ENCODE data around the gene IKZF4. TPM values are rescaled to one million over a fixed set of nuclear protein-coding genes. Genes with fewer than 3 reads are reported as not detected.

IKZF4 gene
- total RNA-seq, 4 donors from 2014 or later: 1.9 to 6.2 (median 3.9) TPM

DNA sequence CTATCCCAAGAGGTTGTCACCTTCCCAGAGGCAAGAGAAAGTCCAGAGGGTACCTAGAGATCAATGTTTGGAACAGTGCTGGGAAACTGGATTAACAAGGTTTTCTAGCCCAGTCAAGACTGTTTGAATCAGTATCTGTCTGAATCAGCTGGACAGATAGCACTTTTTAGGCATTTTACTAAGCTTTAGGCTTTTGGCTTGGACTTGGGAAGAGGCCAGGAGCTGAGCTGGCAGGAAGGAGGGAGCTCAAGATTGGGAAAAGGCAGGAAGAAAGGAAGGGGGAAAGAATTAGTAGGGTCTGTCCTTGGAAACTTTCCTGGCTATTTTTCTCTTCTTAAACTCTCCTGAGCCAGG, 8.3 kb downstream of the IKZF4 start:
- H3K9me3 ChIP-seq: no peaks in the 10 kb centered on the region
- no peak overlapping the region for H3K27ac ChIP-seq
- peaks cover 0 to 5% (median 0%) of the 10 kb centered on the region in 4 donors for H3K4me1 ChIP-seq
- intact Hi-C loops (cut with DNase I; ENCODE audit: low total_unique reads) (no loop called here), in situ Hi-C loops (cut with MboI; ENCODE audit: low pct_ligation_motif_present in 1 of 4, low pct_unique_long_range_greater_than_20kb in 1 of 4, low sequenced_read_pairs in 3 of 4) (no loop called here)
- no peak overlapping the region for H3K4me3 ChIP-seq
- H3K27me3 ChIP-seq: no peaks in the 10 kb centered on the region
- no peak for DNase-seq
- no peak for TF ChIP-seq POLR2A (IDR thresholded peaks at IDR 0.05)
- no peak for TF ChIP-seq POLR2AphosphoS5 (IDR thresholded peaks at IDR 0.05)
- TF ChIP-seq EP300 (IDR thresholded peaks at IDR 0.05; ENCODE audit: low read depth): no peak
- no peak for TF ChIP-seq CTCF (IDR thresholded peaks at IDR 0.05)
- H3K36me3 ChIP-seq: no peaks in the 10 kb centered on the region

DNA sequence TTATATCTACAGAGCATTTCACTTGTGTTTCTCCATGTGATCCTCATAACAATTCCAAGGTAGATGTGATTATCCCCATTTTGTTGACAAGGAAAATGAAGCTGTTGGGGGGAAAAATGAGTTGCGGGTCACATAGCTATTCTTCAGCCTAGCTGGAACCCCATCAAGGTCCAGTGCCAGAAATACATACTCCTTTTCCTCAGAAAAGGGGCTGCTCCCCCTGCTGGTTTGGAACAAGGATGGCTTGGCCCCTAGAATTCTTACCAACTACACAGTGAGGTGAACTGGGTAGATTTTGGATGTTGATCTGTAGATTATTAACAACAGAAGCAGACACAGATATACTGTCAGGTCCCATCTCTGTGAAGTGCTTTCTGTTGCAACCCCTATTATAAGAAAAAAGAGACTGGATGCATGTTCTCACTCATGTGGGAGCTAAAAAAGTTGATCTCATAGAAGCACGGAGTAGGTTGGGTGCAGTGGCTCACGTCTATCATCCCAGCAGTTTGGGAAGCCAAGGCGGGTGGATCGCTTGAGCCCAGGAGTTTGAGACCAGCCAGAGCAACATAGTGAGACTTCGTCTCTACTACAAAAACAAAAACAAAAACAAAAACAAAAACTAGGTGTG, 8.9 kb downstream of the IKZF4 start:
- Histone ChIP-seq H3K4me1 (peaks cover 0 to 5% (median 0%) of the 10 kb centered on the region in 4 donors), H3K9me3 (no peaks in the 10 kb centered on the region), H3K27me3 (no peaks in the 10 kb centered on the region), H3K36me3 (no peaks in the 10 kb centered on the region), H3K27ac (no peak overlapping the region), H3K4me3 (no peak overlapping the region)
- TF ChIP-seq CTCF (IDR thresholded peaks at IDR 0.05): peak; percentile 59 to 70 (median 63)
- no peak for TF ChIP-seq POLR2A (IDR thresholded peaks at IDR 0.05)
- in situ Hi-C loops (cut with MboI; ENCODE audit: low pct_ligation_motif_present in 1 of 4, low pct_unique_long_range_greater_than_20kb in 1 of 4, low sequenced_read_pairs in 3 of 4) (no loop called here), intact Hi-C loops (cut with DNase I; ENCODE audit: low total_unique reads) (no loop called here)
- WGBS, 2 donors (ENCODE audit: low coverage in 1 of 2): 60 to 81% methylated on average over 2 to 6 of the region's 6 CpGs
- DNase-seq: peak; percentile 47

DNA sequence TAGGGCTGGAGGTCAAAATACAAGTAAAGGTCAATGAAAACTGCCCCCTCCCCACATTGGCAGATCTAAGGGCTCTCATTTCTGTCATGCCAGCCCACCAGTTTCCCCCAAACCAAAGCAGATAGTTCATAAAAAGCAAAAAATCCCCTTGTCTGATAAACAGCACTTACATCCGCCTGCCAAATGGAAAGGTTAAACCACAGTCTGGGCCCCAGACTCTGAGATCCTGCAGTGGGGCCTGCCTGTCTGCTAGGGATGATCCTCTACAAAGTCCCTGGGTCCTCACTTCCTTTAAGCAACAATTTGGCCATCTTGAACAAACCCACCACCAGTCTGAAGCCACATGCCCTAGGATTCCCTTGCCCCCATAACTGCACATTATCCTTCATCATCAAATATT, 11.1 kb downstream of the IKZF4 start:
- in situ Hi-C loops (cut with MboI; ENCODE audit: low pct_ligation_motif_present in 1 of 4, low pct_unique_long_range_greater_than_20kb in 1 of 4, low sequenced_read_pairs in 3 of 4) (no loop called here), intact Hi-C loops (cut with DNase I; ENCODE audit: low total_unique reads) (no loop called here)
- no peak overlapping the region for H3K27ac ChIP-seq
- H3K4me1 ChIP-seq: peaks cover 0 to 5% (median 0%) of the 10 kb centered on the region in 4 donors
- 81 to 100% methylated on average over 1 of the region's 1 CpG for WGBS, 2 donors (ENCODE audit: low coverage in 1 of 2)
- TF ChIP-seq POLR2A (IDR thresholded peaks at IDR 0.05) (no peak), EP300 (IDR thresholded peaks at IDR 0.05; ENCODE audit: low read depth) (no peak), CTCF (IDR thresholded peaks at IDR 0.05) (no peak), POLR2AphosphoS5 (IDR thresholded peaks at IDR 0.05) (no peak)
- H3K9me3 ChIP-seq: no peaks in the 10 kb centered on the region
- no peak for DNase-seq
- H3K36me3 ChIP-seq: no peaks in the 10 kb centered on the region
- no peak overlapping the region for H3K4me3 ChIP-seq
- H3K27me3 ChIP-seq: no peaks in the 10 kb centered on the region

DNA sequence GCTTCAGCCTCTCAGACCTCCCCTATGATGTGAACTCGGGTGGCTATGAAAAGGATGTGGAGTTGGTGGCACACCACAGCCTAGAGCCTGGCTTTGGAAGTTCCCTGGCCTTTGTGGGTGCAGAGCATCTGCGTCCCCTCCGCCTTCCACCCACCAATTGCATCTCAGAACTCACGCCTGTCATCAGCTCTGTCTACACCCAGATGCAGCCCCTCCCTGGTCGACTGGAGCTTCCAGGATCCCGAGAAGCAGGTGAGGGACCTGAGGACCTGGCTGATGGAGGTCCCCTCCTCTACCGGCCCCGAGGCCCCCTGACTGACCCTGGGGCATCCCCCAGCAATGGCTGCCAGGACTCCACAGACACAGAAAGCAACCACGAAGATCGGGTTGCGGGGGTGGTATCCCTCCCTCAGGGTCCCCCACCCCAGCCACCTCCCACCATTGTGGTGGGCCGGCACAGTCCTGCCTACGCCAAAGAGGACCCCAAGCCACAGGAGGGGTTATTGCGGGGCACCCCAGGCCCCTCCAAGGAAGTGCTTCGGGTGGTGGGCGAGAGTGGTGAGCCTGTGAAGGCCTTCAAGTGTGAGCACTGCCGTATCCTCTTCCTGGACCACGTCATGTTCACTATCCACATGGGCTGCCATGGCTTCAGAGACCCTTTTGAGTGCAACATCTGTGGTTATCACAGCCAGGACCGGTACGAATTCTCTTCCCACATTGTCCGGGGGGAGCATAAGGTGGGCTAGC, 13.9 kb downstream of the IKZF4 start:
- no peak for DNase-seq
- H3K4me3 ChIP-seq: no peak overlapping the region
- H3K27me3 ChIP-seq: no peaks in the 10 kb centered on the region
- H3K9me3 ChIP-seq: no peaks in the 10 kb centered on the region
- intact Hi-C loops (cut with DNase I; ENCODE audit: low total_unique reads) (no loop called here), in situ Hi-C loops (cut with MboI; ENCODE audit: low pct_ligation_motif_present in 1 of 4, low pct_unique_long_range_greater_than_20kb in 1 of 4, low sequenced_read_pairs in 3 of 4) (no loop called here)
- H3K27ac ChIP-seq: no peak overlapping the region
- no peaks in the 10 kb centered on the region for H3K4me1 ChIP-seq
- 84 to 95% methylated on average over 4 to 18 of the region's 21 CpGs for WGBS, 2 donors (ENCODE audit: low coverage in 1 of 2)
- TF ChIP-seq CTCF (IDR thresholded peaks at IDR 0.05) (no peak), POLR2A (IDR thresholded peaks at IDR 0.05) (no peak), EP300 (IDR thresholded peaks at IDR 0.05; ENCODE audit: low read depth) (no peak), POLR2AphosphoS5 (IDR thresholded peaks at IDR 0.05) (no peak)
- H3K36me3 ChIP-seq: no peaks in the 10 kb centered on the region

Data from transverse colon (tissue), 4 donors.